Stimulated activated CD8-positive, alpha-beta memory T cell treated with anti-CD3 and anti-CD28 coated beads, Interleukin-15, amount 100 ng/mL, for 1 hour (primary cell): Measurements from ENCODE around the gene HPRT1.
"Not testable (repeated sequence)": the region's sequence is repeated elsewhere in the genome, so short reads cannot be mapped to it uniquely, and the experiment has no call there.

Experiments used
- DNase-seq: peaks from one replicate; pipeline ENCODE4 v3.0.0-alpha.2; 2020; ENCODE audit warnings: low read depth

Gene HPRT1, protein sequence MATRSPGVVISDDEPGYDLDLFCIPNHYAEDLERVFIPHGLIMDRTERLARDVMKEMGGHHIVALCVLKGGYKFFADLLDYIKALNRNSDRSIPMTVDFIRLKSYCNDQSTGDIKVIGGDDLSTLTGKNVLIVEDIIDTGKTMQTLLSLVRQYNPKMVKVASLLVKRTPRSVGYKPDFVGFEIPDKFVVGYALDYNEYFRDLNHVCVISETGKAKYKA

DNA sequence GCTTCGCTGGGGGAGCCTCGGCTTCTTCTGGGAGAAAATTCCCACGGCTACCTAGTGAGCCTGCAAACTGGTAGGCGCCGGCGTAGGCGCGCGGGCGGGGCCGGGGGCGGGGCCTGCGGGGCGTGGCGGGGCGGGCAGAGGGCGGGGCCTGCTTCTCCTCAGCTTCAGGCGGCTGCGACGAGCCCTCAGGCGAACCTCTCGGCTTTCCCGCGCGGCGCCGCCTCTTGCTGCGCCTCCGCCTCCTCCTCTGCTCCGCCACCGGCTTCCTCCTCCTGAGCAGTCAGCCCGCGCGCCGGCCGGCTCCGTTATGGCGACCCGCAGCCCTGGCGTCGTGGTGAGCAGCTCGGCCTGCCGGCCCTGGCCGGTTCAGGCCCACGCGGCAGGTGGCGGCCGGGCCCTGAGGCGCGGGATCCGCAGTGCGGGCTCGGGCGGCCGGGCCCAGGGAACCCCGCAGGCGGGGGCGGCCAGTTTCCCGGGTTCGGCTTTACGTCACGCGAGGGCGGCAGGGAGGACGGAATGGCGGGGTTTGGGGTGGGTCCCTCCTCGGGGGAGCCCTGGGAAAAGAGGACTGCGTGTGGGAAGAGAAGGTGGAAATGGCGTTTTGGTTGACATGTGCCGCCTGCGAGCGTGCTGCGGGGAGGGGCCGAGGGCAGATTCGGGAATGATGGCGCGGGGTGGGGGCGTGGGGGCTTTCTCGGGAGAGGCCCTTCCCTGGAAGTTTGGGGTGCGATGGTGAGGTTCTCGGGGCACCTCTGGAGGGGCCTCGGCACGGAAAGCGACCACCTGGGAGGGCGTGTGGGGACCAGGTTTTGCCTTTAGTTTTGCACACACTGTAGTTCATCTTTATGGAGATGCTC, at the start of gene HPRT1:
Gene HPRT1 (plus strand): TSS at position 161 of the 857 bp plus-strand sequence. CDS start 147 bp downstream, at position 308.
- DNase-seq: peak; percentile 57

DNA sequence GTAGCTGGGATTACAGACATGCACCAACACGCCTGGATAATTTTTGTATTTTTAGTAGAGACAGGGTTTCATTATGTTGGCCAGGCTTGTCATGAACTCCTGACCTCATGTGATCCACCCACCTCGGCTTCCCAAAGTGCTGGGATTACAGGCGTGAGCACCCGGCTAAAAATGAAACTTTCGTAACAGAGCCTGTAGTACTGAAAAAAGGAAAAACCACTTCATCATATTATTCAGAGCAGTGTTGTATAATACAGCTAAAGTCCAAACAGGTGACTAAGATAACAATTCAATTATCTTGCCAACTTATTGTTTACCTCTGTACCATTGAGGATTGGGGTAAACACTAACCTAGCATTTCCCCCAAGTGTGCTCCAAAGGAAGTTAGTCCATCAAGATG, 43.9 kb upstream of the HPRT1 start:
- DNase-seq: no peak

DNA sequence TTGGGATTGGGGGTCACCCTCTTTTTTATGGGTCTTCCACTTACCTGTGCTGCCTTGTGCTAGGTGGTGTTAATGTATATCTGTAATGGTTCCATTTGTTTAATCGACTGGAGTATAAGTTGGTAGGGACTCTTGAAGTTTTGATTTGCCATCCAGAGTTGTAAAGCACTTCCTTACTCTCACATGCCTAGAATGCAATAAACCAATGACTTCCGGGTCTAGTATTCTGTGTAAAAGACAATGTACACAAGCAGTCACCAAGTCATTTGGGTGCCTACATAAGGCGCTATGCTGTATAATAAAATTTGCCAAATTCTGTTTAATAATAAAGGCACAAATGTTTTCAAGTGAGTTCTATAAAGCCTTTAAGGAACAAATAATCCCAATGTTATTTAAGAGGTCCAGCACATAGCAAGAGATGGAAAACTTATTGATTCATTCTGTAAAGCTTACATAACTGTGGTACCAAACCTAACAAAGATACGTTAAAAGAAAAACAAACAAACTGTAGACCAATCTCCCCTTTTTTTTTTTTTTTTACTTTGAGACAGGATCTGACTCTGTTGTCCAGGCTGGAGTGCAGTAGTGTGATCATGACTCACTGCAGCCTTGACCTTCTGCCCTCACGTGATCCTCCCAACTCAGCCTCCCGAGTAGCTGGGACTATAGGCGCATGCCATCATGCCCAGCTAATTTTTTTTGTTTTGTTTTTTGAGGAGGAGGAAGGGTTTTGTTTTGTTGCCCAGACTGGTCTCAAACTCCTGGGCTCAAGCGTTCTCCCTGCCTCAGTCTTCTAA, 41.5 kb upstream of the HPRT1 start:
- no peak for DNase-seq

DNA sequence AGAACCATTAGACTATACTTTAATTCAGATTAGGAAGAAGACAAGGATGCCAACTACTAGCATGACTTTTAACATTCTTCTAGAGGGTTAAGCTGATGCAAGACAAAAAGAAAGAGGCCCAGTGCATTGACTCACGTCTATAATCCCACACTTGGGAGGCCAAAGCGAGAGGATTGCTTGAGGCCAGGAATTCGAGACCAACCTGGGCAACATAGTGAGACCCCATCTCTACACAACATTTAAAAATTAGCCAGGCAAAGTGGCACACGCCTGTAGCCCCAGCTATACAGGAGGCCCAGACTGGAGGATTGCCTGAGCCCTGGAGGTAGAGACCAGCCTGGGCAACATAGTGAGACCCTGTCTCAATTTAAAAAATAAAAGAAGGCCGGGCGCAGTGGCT, 40.2 kb upstream of the HPRT1 start:
- no peak for DNase-seq

DNA sequence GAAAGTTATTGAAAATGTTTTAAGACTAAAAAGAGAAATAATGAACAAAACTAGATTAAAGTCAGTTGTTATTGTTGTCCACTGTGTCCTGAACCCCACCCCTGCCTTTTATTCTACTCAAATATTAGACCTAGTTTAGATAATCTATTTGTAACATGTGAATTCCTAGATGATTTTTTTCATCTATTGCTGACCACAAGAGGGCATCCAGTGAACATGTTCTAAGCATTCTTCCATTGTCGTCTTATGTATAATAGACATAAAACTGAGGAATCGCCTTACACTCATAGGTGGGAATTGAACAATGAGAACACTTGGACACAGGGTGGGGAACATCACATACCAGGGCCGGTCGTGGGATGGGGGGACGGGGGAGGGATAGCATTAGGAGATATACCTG, 36.4 kb upstream of the HPRT1 start:
- DNase-seq: no peak

DNA sequence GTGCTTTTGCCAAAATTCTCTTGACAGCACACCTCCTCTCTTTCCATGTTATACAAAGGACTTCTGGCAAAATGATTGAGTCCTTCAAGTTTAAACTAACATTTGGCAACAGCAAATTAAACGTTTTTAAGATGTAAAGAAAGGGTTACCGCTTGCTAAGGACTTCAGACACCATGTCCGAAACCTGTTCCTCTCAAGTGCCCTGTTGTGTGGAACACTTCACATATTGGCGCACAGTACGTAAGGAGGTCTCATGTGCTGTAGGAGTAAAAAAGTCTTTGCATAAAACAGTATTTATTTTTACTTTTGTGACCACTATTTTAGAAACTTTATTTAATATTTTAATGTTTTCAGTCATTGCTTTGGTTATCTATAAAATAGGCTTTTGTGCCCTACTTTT, 33.7 kb upstream of the HPRT1 start:
- no peak for DNase-seq

DNA sequence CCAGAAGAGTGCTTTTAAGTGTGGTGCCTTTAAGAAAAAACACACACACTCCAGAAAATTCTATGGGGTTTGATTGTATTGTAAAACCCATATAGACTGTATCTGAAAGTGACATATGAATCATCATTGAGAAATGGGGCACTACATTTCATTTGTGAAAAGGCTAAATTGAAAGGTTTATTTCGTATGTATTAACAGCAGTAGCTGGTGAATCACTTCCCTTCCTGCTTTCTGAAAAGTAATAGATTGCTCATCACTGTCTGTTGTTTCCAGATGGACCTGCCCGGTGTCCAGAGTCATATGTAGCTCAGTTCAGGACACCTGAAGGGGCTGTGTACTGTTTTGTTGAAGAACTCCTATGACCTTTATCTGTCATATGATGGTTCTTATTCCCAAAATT, 28.1 kb upstream of the HPRT1 start:
- DNase-seq: no peak

DNA sequence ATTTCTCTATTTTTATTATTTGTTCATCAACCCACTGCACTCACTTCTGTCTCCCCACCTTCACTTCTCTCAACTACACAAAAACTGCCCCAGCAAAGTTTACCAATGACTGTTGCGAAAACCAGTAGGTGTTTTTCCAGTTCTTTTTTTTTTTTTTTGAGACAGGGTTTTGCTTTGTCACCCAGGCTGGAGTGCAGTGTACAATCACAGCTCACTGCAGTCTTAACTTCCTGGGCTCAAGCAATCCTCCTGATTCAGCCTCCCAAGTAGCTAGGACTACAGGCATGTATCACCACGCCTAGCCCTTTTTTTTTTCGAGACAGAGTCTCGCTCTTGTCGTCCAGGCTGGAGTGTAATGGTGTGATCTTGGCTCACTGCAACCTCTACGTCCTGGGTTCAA, 24.1 kb upstream of the HPRT1 start:
- no peak for DNase-seq

DNA sequence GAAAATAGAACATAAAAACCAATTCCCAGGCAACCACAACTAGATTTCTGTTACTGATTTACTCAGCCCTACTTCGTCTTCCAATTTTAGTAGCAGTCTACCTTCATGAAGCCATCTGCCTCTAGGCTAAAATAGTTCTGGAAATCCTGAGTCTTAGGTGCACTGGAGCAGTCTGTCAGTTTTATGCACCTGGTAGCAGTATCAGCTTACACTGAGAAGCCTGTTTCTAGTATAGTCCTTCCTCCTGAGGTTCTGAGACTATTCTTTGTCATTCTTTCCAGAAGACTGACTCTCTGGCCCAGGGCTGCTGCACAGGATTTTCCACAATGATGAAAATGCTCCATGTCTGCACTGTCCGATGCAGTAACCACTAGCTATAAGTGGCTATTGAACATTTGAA, 16.9 kb upstream of the HPRT1 start:
- no peak for DNase-seq

DNA sequence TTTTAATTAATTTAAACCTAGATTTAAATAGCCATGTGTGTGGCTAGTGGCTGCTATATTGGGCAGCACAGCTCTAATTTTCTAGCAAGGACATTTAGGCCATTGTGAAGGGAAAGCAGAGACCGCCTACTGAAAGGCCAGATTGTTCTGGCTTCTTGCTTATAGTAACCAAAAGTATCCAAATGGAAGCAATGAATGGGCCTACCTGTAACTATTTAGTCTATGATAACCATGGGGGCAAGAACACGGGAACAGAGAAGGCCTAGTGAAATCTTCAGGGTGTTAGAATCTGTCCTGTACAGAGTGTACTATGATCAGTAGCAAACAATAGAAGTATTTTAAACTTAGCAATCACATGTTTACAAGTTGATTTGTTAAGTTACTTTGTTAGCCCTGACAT, 16.5 kb upstream of the HPRT1 start:
- no peak for DNase-seq

DNA sequence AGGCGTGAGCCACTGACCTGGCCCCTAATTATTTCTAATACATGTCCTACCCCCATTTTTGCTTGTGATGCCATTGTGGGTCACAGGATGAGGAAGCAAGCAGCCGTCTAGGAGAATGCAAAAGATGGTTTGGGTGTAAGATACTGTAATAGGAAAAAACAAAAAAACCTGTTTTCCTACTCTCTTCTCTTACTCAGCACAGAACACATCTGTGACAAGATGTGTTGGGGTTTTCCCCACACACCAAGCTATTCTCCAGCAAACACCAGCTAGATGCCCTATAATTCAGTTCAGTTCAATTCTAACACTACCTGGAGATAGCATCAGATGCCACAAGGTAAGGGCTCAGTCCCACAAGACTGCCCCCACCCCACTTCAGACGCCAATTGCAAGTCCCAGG, 15.3 kb upstream of the HPRT1 start:
- DNase-seq: no peak

DNA sequence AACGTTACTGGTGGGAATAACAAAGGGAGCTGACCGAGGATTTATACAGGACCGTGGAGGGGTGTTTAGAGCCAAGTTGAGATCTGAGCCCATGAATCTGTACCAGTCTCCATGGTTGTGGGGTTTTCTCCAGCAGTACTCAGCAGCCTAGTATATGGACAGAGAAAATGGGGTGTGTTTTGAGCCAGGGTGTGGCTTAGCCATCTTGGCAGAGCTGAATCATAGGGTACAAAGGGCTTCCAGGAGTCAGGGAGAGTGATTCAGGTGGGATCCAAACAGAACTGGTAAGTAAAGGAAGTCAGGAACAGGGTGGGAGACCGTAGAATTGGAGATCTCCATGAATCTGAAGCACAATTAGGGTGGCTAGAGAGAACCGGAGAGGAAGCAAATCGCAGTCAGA, 7.4 kb upstream of the HPRT1 start:
- no peak for DNase-seq

DNA sequence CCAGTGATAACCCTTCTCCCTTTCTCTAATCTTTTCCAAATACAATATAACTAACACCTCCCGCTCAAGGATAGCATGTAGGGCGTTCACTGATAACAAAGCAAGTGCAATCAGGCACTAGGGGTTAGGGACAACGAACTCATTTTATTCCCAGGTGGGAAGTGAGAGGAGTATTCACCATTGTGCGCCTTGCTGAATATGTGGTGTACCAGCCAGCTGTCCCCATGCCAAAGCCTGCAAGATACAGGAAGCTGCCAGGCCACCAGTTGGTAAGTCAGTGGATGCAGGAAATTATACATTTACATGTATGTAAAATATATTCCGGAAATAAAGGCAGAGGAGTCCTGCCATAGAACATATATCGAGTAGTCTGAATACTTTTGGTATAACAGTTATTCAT, 6.3 kb upstream of the HPRT1 start:
- no peak for DNase-seq

DNA sequence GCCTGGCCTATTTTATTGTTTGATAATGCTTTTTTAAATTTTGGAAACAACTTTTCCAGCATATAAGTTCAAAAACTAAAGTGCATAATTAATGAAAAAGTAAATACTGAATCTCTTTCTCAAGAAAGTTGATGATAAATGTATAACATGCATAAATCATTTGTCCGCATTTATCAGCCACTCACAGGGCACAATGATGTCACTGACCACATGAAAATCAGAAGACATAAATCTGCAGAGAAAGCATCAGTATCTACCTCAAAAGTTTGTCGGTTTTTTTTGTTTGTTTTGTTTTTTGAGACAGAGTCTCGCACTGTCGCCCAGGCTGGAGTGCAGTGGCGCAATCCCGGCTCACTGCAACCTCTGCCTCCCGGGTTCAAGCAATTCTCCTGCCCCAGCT, 5.5 kb upstream of the HPRT1 start:
- DNase-seq: no peak

DNA sequence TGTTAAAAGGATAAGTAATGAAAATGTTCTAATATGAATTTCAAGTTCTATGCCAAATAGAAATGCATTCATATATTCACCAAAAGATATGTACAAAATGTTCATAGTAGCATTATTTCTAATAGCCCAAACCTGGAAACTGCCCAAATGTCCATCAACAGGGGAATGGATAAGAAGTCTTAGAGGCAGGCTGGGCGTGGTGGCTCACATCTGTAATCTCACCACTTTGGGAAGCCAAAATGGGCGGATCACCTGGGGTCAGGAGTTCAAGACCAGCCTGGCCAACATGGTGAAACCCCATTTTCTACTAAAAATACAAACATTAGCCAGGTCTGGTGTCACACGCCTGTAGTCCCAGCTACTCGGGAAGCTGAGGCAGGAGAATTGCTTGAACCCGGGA, 2.3 kb upstream of the HPRT1 start:
- DNase-seq: no peak

DNA sequence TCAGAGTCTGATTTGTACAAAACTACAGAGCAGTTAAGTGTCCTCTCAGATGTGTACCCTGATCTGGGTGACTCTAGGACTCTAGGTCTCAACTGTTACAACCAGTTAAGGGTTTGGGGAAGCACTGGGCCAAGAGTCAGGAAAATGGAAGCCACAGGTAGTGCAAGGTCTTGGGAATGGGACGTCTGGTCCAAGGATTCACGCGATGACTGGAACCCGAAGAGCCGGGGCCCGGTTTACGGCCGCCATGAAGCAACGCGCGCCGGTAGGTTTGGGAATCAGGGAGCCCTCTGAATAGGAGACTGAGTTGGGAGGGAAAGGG, 321 bp upstream of the HPRT1 start:
- DNase-seq: no peak

DNA sequence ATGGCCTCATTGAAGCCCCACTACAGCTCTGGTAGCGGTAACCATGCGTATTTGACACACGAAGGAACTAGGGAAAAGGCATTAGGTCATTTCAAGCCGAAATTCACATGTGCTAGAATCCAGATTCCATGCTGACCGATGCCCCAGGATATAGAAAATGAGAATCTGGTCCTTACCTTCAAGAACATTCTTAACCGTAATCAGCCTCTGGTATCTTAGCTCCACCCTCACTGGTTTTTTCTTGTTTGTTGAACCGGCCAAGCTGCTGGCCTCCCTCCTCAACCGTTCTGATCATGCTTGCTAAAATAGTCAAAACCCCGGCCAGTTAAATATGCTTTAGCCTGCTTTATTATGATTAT, 876 bp downstream of the HPRT1 start:
- DNase-seq: no peak

DNA sequence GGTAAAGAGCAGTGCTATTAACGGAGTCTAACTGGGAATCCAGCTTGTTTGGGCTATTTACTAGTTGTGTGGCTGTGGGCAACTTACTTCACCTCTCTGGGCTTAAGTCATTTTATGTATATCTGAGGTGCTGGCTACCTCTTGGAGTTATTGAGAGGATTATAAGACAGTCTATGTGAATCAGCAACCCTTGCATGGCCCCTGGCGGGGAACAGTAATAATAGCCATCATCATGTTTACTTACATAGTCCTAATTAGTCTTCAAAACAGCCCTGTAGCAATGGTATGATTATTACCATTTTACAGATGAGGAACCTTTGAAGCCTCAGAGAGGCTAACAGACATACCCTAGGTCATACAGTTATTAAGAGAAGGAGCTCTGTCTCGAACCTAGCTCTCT, 1.5 kb downstream of the HPRT1 start:
- no peak for DNase-seq

DNA sequence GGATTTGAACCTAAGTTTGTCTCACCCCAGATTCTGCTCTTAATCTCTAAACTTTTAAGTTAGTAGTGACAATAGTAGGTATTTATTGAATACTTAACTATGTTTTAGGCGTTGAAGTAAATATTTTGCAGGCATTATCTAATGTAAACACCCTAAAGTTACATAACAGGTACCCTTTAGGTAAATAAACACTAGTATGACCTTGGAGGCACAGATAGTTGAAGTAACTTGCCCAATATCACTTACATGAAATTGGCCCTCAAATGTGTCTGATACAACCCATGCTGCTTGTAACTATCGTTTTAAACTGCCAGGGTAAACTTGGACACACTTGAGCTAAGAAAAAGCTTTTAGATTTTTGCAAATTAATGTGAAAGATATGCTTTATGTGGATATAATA, 3.0 kb downstream of the HPRT1 start:
- DNase-seq: no peak

DNA sequence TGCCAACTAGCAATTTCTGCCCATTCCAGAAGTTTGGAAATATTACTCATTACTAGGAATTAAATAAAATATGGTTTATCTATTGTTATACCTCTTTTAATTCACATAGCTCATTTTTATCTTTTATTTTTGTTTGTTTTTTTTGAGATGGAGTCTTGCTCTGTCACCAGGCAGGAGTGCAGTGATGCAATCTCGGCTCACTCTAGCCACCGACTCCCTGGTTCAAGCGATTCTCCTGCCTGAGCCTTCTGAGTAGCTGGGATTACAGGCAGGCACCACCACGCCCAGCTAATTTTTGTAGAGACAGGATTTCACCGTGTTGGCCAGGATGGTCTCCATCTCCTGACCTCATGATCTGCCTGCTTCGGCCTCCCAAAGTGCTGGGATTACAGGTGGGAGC, 4.5 kb downstream of the HPRT1 start:
- DNase-seq: not testable (repeated sequence)

DNA sequence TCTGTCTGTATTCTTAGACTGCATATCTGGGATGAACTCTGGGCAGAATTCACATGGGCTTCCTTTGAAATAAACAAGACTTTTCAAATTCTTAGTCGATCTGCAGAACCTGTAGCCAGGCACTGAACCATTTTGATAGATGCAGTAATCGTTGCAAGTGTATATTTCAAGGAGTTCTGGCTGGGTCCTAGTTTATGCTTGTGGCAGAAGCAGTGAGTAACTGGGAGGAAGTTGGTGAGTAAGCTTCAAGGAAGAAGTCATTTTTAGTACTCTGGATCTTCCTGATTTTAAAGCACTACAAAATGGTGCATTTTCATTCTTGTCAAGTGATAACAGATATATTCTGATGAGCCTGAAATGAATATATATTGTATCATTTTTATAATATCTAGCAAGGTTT, 9.5 kb downstream of the HPRT1 start:
- DNase-seq: no peak

DNA sequence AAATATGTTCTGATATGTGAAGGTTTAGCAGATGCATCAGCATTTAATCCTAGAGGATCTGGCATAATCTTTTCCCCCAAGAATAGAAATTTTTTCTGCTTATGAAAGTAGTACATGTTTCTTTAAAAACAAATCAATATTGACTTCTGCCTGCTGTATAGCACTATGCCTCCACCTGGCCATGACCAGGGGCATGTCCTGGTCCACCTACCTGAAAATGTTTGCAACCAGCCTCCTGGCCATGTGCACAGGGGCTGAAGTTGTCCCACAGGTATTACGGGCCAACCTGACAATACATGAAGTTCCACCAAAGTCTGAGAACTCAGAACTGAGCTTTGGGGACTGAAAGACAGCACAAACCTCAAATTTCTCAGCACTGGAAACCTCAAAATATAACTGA, 10.0 kb downstream of the HPRT1 start:
- no peak for DNase-seq

DNA sequence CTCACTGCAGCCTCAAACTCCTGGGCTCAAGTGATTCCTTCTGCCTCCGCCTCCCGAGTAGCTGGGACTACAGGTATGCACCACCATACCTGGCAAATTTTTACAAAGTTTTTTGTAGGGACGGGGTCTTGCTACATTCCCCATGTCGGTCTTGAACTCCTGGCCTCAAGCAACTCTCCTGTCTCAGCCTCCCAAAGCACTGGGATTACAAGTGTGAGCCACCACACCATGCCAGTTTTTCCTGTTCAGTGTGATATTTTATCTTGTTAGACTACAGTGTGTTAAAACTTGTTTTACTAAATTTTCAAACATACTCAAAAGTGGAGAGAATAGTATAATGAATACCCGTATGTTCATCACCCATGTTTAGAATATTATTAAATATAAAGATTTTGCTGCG, 12.1 kb downstream of the HPRT1 start:
- no peak for DNase-seq
